ENCODE data around the gene SOS1. TPM values are rescaled to one million over a fixed set of nuclear protein-coding genes. Genes with fewer than 3 reads are reported as not detected.
"Not testable (repeated sequence)": the region's sequence is repeated elsewhere in the genome, so short reads cannot be mapped to it uniquely, and the experiment has no call there.

The SOS1 gene
- total RNA-seq, 2 donors from 2014 or later, result 13.7 to 67.6 TPM

DNA sequence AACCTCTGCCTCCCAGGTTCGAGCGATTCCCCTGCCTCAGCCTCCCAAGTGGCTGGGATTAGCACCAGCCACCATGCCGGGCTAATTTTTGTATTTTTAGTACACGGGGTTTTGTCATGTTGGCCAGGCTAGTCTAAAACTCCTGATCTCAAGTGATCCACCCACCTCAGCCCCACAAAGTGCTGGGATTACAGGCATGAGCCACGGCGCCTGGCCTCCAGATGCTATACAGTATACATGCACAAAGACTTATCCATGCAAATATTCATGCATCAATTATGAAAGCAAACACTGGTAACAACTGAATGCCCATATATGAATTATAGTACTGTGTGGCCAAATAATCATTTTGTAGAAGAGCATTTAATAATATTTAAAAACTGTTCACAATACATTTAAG is 36.0 kb upstream of the SOS1 start:
- WGBS, 2 donors, result 78 to 91% methylated on average over 6 of the region's 6 CpGs
- DNase-seq (no peak), ATAC-seq (no peak)
- Histone ChIP-seq H3K36me3 (replicated peaks in 1 of 2; ENCODE audit: insufficient read depth in 1 of 2, low read depth in 2 of 2) (no peaks in the 10 kb centered on the region), H3K4me3 (no peak overlapping the region), H3K9me3 (no peaks in the 10 kb centered on the region), H3K27ac (no peak overlapping the region), H3K27me3 (no peaks in the 10 kb centered on the region), H3K4me1 (no peaks in the 10 kb centered on the region)
- TF ChIP-seq, protein P1, sequence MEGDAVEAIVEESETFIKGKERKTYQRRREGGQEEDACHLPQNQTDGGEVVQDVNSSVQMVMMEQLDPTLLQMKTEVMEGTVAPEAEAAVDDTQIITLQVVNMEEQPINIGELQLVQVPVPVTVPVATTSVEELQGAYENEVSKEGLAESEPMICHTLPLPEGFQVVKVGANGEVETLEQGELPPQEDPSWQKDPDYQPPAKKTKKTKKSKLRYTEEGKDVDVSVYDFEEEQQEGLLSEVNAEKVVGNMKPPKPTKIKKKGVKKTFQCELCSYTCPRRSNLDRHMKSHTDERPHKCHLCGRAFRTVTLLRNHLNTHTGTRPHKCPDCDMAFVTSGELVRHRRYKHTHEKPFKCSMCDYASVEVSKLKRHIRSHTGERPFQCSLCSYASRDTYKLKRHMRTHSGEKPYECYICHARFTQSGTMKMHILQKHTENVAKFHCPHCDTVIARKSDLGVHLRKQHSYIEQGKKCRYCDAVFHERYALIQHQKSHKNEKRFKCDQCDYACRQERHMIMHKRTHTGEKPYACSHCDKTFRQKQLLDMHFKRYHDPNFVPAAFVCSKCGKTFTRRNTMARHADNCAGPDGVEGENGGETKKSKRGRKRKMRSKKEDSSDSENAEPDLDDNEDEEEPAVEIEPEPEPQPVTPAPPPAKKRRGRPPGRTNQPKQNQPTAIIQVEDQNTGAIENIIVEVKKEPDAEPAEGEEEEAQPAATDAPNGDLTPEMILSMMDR (IDR thresholded peaks at IDR 0.05), result no peak
- no peak for TF ChIP-seq POLR2A (IDR thresholded peaks at IDR 0.05)
- intact Hi-C loops (cut with DNase I), result no loop called here

DNA sequence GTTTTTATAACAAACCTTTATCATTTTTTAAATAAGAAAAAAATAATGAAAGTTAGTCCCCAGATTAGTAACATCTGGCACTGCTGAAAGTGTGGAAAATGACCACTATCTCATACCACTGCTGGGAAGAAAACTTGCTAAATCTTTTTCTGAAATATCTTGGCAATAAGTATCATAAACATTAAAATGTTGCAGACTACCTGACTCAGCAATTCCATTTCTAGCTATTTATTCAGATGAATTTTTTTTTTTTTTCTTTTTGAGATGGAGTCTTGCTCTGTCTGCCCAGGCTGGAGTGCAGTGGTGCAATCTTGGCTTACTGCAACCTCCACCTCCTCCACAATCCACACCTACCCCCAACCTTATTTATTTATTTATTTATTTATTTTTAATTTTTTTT is 35.3 kb upstream of the SOS1 start:
- intact Hi-C loops (cut with DNase I), result no loop called here
- ATAC-seq (no peak), DNase-seq (no peak)
- H3K4me3 ChIP-seq, result no peak overlapping the region
- H3K36me3 ChIP-seq (replicated peaks in 1 of 2; ENCODE audit: insufficient read depth in 1 of 2, low read depth in 2 of 2), result no peaks in the 10 kb centered on the region
- H3K4me1 ChIP-seq, result no peaks in the 10 kb centered on the region
- H3K27me3 ChIP-seq, result no peaks in the 10 kb centered on the region
- H3K27ac ChIP-seq, result no peak overlapping the region
- H3K9me3 ChIP-seq, result no peaks in the 10 kb centered on the region
- no peak for TF ChIP-seq POLR2A (IDR thresholded peaks at IDR 0.05)
- TF ChIP-seq, protein P1 (IDR thresholded peaks at IDR 0.05), result no peak

DNA sequence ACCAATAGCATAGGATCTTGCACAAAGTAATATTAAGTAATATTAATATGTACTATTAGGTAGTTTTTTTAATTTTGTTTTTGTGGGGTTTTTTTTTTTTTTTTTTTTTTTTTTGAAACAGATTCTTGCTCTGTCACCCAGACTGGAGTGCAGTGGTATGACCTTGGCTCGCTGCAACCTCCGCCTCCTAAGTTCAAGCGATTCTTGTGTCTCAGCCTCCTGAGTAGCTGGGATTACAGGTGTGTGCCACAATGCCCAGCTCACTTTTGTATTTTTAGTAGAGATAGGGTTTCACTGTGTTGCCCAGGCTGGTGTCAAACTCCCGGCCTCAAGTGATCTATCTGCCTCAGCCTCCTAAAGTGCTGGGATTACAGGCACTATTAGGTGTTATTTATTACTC is 34.7 kb upstream of the SOS1 start:
- intact Hi-C loops (cut with DNase I); ATAC-seq: not testable (repeated sequence)

DNA sequence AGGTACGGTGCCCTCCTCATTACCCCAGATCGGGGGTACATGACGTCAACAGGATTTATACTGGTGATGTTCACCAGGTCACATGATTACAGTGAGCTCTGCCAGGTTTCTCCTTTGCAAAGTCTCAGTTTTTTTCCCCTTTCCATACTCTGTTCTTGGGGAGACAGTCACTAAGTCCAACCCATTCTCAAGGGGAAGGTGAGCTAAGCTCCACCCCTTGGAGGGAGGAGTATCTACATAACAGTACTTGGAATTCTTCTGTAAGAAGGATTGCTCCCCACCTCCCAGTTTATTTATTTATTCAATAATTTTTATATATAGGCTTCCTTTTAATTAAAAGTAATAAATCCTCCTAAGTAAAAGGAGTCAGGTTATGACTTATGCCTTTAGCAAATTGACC is 34.1 kb upstream of the SOS1 start:
- Histone ChIP-seq H3K4me1 (no peaks in the 10 kb centered on the region), H3K4me3 (no peak overlapping the region), H3K27me3 (no peaks in the 10 kb centered on the region), H3K36me3 (replicated peaks in 1 of 2; ENCODE audit: insufficient read depth in 1 of 2, low read depth in 2 of 2) (no peaks in the 10 kb centered on the region), H3K9me3 (no peaks in the 10 kb centered on the region), H3K27ac (no peak overlapping the region)
- DNase-seq, result no peak
- no peak for ATAC-seq
- 78 to 84% methylated on average over 3 of the region's 3 CpGs for WGBS, 2 donors
- TF ChIP-seq POLR2A (IDR thresholded peaks at IDR 0.05), result no peak
- TF ChIP-seq, protein P1 (IDR thresholded peaks at IDR 0.05), result no peak
- intact Hi-C loops (cut with DNase I), result no loop called here

More for the DNA sequence above, 34.7 kb upstream of the SOS1 start:
- not testable (repeated sequence) for H3K27me3 ChIP-seq; H3K4me1 ChIP-seq; H3K9me3 ChIP-seq; H3K27ac ChIP-seq; H3K4me3 ChIP-seq; H3K36me3 ChIP-seq (replicated peaks in 1 of 2; ENCODE audit: insufficient read depth in 1 of 2, low read depth in 2 of 2); DNase-seq
- 89 to 93% methylated on average over 4 of the region's 4 CpGs for WGBS, 2 donors

DNA sequence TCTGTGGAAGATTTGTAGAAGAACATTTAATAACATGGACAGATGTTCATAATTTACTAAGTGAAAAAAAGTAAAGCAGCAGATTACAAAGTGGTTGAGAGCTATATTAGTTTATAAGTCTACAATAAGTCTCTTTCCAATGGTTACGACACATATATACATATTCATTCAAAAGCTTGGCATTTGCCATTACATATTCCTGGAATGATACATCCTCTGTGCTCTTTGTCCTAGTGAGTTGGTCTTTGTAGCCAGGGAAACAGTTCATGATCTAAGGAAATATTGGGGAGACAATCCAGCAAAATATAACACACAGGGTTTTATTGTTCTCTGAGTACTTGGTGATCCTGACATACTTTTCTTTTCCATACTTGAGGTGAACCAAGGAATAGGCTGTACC is 32.5 kb upstream of the SOS1 start:
- Histone ChIP-seq H3K27me3 (no peaks in the 10 kb centered on the region), H3K36me3 (replicated peaks in 1 of 2; ENCODE audit: insufficient read depth in 1 of 2, low read depth in 2 of 2) (no peaks in the 10 kb centered on the region), H3K4me3 (no peak overlapping the region), H3K4me1 (no peaks in the 10 kb centered on the region), H3K27ac (no peak overlapping the region), H3K9me3 (no peaks in the 10 kb centered on the region)
- WGBS, 2 donors, result 100% methylated on average over 1 of the region's 1 CpG
- no peak for DNase-seq
- TF ChIP-seq, protein P1 (IDR thresholded peaks at IDR 0.05), result no peak
- TF ChIP-seq POLR2A (IDR thresholded peaks at IDR 0.05), result no peak
- ATAC-seq, result no peak
- intact Hi-C loops (cut with DNase I), result no loop called here
